ENCODE results near the gene DHX29.

Gene DHX29

DNA sequence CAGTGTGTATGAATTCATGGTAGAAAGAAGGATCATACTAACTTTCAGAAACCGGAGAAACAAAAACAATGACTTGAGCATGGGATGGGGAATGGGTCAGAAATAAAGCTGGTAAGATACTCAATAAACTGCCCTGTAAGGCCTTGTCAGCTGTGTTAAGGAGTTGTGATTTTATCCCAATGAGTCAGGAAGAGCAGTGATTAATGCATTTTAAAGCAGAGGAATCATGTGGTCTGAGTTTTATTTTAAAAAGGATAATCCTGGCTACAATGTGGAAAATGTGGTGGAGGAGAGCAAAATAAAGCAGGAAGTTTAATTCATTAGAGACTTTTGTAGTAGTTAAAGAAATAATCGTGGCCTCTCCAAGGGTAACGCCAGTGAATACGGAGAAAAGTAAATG lies 28.7 kb downstream of the DHX29 start:
- Histone ChIP-seq H3K4me3 (replicated peaks; ENCODE audit: low read depth, low read length) (no peak overlapping the region), H3K36me3 (ENCODE audit: control insufficient read depth, insufficient read depth, low read length) (peaks cover 12% of the 10 kb centered on the region), H3K27me3 (replicated peaks; ENCODE audit: control insufficient read depth, insufficient read depth, low read length) (no peaks in the 10 kb centered on the region)
- DNase-seq (ENCODE audit: extremely low read depth, insufficient read length): no peak
- TF ChIP-seq, protein P1, sequence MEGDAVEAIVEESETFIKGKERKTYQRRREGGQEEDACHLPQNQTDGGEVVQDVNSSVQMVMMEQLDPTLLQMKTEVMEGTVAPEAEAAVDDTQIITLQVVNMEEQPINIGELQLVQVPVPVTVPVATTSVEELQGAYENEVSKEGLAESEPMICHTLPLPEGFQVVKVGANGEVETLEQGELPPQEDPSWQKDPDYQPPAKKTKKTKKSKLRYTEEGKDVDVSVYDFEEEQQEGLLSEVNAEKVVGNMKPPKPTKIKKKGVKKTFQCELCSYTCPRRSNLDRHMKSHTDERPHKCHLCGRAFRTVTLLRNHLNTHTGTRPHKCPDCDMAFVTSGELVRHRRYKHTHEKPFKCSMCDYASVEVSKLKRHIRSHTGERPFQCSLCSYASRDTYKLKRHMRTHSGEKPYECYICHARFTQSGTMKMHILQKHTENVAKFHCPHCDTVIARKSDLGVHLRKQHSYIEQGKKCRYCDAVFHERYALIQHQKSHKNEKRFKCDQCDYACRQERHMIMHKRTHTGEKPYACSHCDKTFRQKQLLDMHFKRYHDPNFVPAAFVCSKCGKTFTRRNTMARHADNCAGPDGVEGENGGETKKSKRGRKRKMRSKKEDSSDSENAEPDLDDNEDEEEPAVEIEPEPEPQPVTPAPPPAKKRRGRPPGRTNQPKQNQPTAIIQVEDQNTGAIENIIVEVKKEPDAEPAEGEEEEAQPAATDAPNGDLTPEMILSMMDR (IDR thresholded peaks at IDR 0.05; ENCODE audit: insufficient read depth, low read length, poor library complexity, severe bottlenecking): no peak

GRCh38 chr5:55276771-55277170 lies 30.7 kb downstream of the DHX29 start:
- DNase-seq (ENCODE audit: extremely low read depth, insufficient read length): no peak
- TF ChIP-seq, protein P1 (IDR thresholded peaks at IDR 0.05; ENCODE audit: insufficient read depth, low read length, poor library complexity, severe bottlenecking): no peak
- peaks cover 7% of the 10 kb centered on the region for H3K36me3 ChIP-seq (ENCODE audit: control insufficient read depth, insufficient read depth, low read length)
- H3K4me3 ChIP-seq (replicated peaks; ENCODE audit: low read depth, low read length): no peak overlapping the region
- no peaks in the 10 kb centered on the region for H3K27me3 ChIP-seq (replicated peaks; ENCODE audit: control insufficient read depth, insufficient read depth, low read length)

DNA sequence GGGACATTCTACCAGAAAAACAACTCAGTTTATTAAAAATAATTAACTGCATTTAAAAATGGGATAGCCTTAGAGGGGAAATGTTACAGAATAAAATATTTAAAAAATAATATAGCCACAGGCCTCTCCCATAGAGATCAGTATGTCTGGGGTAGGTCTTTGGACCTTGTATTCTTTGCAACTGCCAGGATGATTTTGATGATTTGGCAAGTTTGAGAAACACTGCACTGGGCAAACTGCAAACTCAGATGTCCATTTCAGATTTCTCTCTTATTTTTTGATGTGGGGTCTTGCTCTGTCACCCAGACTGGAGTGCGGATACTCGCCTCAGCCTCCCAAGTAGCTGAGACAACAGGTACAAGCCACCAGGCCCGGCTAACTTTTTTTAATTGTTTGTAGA lies 49.2 kb downstream of the DHX29 start:
- H3K36me3 ChIP-seq (ENCODE audit: control insufficient read depth, insufficient read depth, low read length): peaks cover 3% of the 10 kb centered on the region
- DNase-seq (ENCODE audit: extremely low read depth, insufficient read length): no peak
- no peaks in the 10 kb centered on the region for H3K27me3 ChIP-seq (replicated peaks; ENCODE audit: control insufficient read depth, insufficient read depth, low read length)
- TF ChIP-seq, protein P1 (IDR thresholded peaks at IDR 0.05; ENCODE audit: insufficient read depth, low read length, poor library complexity, severe bottlenecking): no peak
- no peak overlapping the region for H3K4me3 ChIP-seq (replicated peaks; ENCODE audit: low read depth, low read length)

GRCh38 chr5:55254802-55255201 lies 52.7 kb downstream of the DHX29 start:
- Histone ChIP-seq H3K4me3 (replicated peaks; ENCODE audit: low read depth, low read length) (no peak overlapping the region), H3K27me3 (replicated peaks; ENCODE audit: control insufficient read depth, insufficient read depth, low read length) (no peaks in the 10 kb centered on the region), H3K36me3 (ENCODE audit: control insufficient read depth, insufficient read depth, low read length) (peaks cover 1% of the 10 kb centered on the region)
- no peak for DNase-seq (ENCODE audit: extremely low read depth, insufficient read length)
- TF ChIP-seq, protein P1 (IDR thresholded peaks at IDR 0.05; ENCODE audit: insufficient read depth, low read length, poor library complexity, severe bottlenecking): no peak

DNA sequence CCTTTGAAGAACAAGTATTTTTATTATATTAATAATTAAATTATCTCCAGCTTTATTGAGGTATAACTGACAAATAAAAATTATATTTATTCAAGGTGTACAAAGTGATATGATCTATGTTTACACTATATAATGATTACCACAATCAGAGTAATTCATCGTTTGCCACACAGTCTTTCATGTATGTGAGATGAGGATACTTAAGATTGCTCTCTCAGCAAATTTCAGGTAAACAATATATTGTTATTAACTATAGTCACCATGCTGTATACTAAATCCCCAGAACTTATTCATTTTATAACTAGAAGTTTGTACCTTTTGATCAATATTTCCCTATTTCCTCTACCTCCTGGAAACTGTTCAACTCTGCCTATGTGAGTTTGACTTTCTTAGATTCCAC lies 57.4 kb downstream of the DHX29 start:
- TF ChIP-seq, protein P1 (IDR thresholded peaks at IDR 0.05; ENCODE audit: insufficient read depth, low read length, poor library complexity, severe bottlenecking): no peak
- DNase-seq (ENCODE audit: extremely low read depth, insufficient read length): no peak
- no peaks in the 10 kb centered on the region for H3K27me3 ChIP-seq (replicated peaks; ENCODE audit: control insufficient read depth, insufficient read depth, low read length)

DNA sequence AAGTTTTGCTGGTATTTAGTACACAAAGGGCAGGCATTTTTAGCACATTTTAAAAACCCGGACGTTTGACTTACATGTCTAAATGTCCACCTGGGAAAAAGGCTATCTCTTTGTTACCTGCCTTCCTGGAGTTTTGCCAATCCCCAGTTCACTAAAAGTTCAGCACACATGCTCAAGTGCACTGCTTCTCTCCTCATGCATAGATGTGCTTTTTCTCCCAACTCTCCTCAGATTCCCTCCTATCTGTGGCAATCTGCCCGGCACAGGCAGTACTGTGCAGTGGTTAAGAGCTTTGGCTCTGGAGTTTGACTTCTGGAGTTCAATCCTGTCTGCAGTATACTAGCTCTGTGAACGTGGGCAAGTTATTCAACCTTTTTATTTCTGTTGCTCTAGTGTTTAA lies 65.7 kb downstream of the DHX29 start:
- no peaks in the 10 kb centered on the region for H3K36me3 ChIP-seq (ENCODE audit: control insufficient read depth, insufficient read depth, low read length)
- TF ChIP-seq, protein P1 (IDR thresholded peaks at IDR 0.05; ENCODE audit: insufficient read depth, low read length, poor library complexity, severe bottlenecking): no peak
- peaks cover 2% of the 10 kb centered on the region; the same call in 1 of the 2 replicates for H3K27me3 ChIP-seq (replicated peaks; ENCODE audit: control insufficient read depth, insufficient read depth, low read length)
- H3K4me3 ChIP-seq (replicated peaks; ENCODE audit: low read depth, low read length): no peak overlapping the region
- DNase-seq (ENCODE audit: extremely low read depth, insufficient read length): no peak

More for the DNA sequence above, 57.4 kb downstream of the DHX29 start:
- Histone ChIP-seq H3K36me3 (ENCODE audit: control insufficient read depth, insufficient read depth, low read length) (no peaks in the 10 kb centered on the region), H3K4me3 (replicated peaks; ENCODE audit: low read depth, low read length) (no peak overlapping the region)

Measured in GM06990 (cell line).